GM23338 (cell line): ENCODE measurements around the gene GABRB3. TPM values are rescaled to one million over a fixed set of nuclear protein-coding genes. Genes with fewer than 3 reads are reported as not detected.

ENCODE experiments used
- ATAC-seq: fragments of 200-7000 bp; cut with Tn5 transposase; 3 replicates; pipeline ENCODE4 v1.9.1; 2020
- DNase-seq: peaks from one replicate; pipeline ENCODE4 v3.0.0-alpha.2; 2015; ENCODE audit warnings: low spot score
- H2AFZ ChIP-seq: fragments of 200-600 bp; sonication (generic); 2 replicates; pipeline ENCODE4 v1.8.0; 2016; ENCODE audit warnings: antibody characterized with exemption, mild to moderate bottlenecking, moderate library complexity
- H3F3A ChIP-seq: fragments of 200-600 bp; sonication (generic); replicated peaks from 2 replicates; pipeline ENCODE4 v1.8.0; 2017; ENCODE audit warnings: antibody characterized with exemption, mixed run types, low read depth
- H3K27ac ChIP-seq: fragments of 200-600 bp; sonication (generic); 2 replicates; pipeline ENCODE4 v1.6.1; 2016; ENCODE audit warnings: low read depth
- H3K27me3 ChIP-seq: fragments of 200-600 bp; sonication (generic); 2 replicates; pipeline ENCODE4 v1.8.0; 2016; ENCODE audit warnings: mild to moderate bottlenecking, mixed run types, moderate library complexity; ENCODE audit not compliant: insufficient read depth
- H3K36me3 ChIP-seq: fragments of 200-600 bp; sonication (generic); 2 replicates; pipeline ENCODE4 v1.8.0; 2016; ENCODE audit warnings: mild to moderate bottlenecking; ENCODE audit not compliant: insufficient read depth
- H3K4me1 ChIP-seq: fragments of 200-600 bp; sonication (generic); 2 replicates; pipeline ENCODE4 v1.8.0; 2016; ENCODE audit warnings: mild to moderate bottlenecking, moderate library complexity; ENCODE audit not compliant: insufficient read depth
- H3K4me2 ChIP-seq: fragments of 200-600 bp; sonication (generic); 2 replicates; pipeline ENCODE4 v1.7.1; 2017; ENCODE audit warnings: mixed run types
- H3K4me3 ChIP-seq: fragments of 200-600 bp; sonication (generic); 2 replicates; pipeline ENCODE4 v1.6.1; 2016; ENCODE audit warnings: mixed run types
- H3K79me2 ChIP-seq: fragments of 200-600 bp; sonication (generic); replicated peaks from 2 replicates; pipeline ENCODE4 v1.8.0; 2017; ENCODE audit warnings: mild to moderate bottlenecking; ENCODE audit not compliant: insufficient read depth
- H3K9me2 ChIP-seq: fragments of 200-600 bp; sonication (generic); 2 replicates; pipeline ENCODE4 v1.8.0; 2017; ENCODE audit not compliant: insufficient read depth
- H4K20me1 ChIP-seq: fragments of 200-600 bp; sonication (generic); replicated peaks from 2 replicates; pipeline ENCODE4 v1.8.0; 2017; ENCODE audit warnings: mild to moderate bottlenecking; ENCODE audit not compliant: insufficient read depth
- H3K27ac Mint-ChIP-seq: 2 replicates; pipeline ENCODE4 v1.8.0; 2020; ENCODE audit warnings: inconsistent platforms, mild to moderate bottlenecking, moderate library complexity, mixed read lengths
- H3K27me3 Mint-ChIP-seq: 3 replicates; pipeline ENCODE4 v1.8.0; 2022; ENCODE audit warnings: low read depth, mild to moderate bottlenecking, moderate library complexity, mixed read lengths, inconsistent platforms; ENCODE audit not compliant: insufficient read depth, poor library complexity
- H3K36me3 Mint-ChIP-seq: 3 replicates; pipeline ENCODE4 v1.8.0; 2021; ENCODE audit warnings: low read depth, mild to moderate bottlenecking, inconsistent platforms, moderate library complexity, mixed read lengths
- H3K4me1 Mint-ChIP-seq: 3 replicates; pipeline ENCODE4 v1.8.0; 2020; ENCODE audit warnings: mild to moderate bottlenecking, inconsistent platforms, mixed read lengths
- H3K4me3 Mint-ChIP-seq: 3 replicates; pipeline ENCODE4 v1.8.0; 2021; ENCODE audit warnings: moderate library complexity, mild to moderate bottlenecking, inconsistent platforms, mixed read lengths
- H3K9me3 Mint-ChIP-seq: 3 replicates; pipeline ENCODE4 v1.8.0; 2020; ENCODE audit warnings: moderate library complexity, mild to moderate bottlenecking, inconsistent platforms, mixed read lengths
- CREB1 ChIP-seq: fragments of 250-450 bp; sonication (Bioruptor Pico); IDR thresholded peaks from 2 replicates; pipeline ENCODE4 v1.5.0; 2020; ENCODE audit warnings: low read depth, mild to moderate bottlenecking, moderate library complexity
- REST ChIP-seq: IDR thresholded peaks from one replicate; pipeline ENCODE4 v1.6.1; 2018; ENCODE audit warnings: antibody characterized with exemption; ENCODE audit not compliant: unreplicated experiment
- ZNF462 ChIP-seq: fragments of 250-450 bp; sonication (Bioruptor Pico); IDR thresholded peaks from 2 replicates; pipeline ENCODE4 v1.5.0; 2020; ENCODE audit warnings: mild to moderate bottlenecking, moderate library complexity
- polyA plus RNA-seq: library from polyadenylated mRNA; unstranded; fragments of >200 nt; fragmentation: Nextera tagmentation; extraction: Ambion mirVana; gene quantifications from 2 replicates; pipeline ENCODE4 v1.2.1, GENCODE V29; 2016
- total RNA-seq: library from RNA; depleted of rRNA; stranded (reverse); fragments of >200 nt; shearing (Covaris generic); gene quantifications from 2 replicates; pipeline ENCODE4 v1.2.3, GENCODE V29; 2014

GABRB3 gene
- total and polyA plus RNA-seq, 2 experiments from 2014 or later: 56.5 to 131 TPM

GRCh38 chr15:26711445-26711844 lies 61.4 kb downstream of the GABRB3 start:
- DNase-seq (peak; percentile 47), ATAC-seq (peak; percentile 71)
- no peaks in the 10 kb centered on the region for H3K36me3 ChIP-seq
- no peaks in the 10 kb centered on the region for H3K27me3 ChIP-seq
- Mint-ChIP-seq H3K4me3 (no peak overlapping the region), H3K36me3 (peaks cover 26% of the 10 kb centered on the region), H3K27ac (peak overlapping the region; percentile 10), H3K27me3 (peaks cover 15% of the 10 kb centered on the region), H3K9me3 (no peaks in the 10 kb centered on the region), H3K4me1 (peaks cover 72% of the 10 kb centered on the region)
- peak overlapping the region; percentile 75 for H3K27ac ChIP-seq
- H3K4me1 ChIP-seq: peaks cover 65% of the 10 kb centered on the region
- peaks cover 7% of the 10 kb centered on the region; the same call in 1 of the 2 replicates for H3K9me2 ChIP-seq
- no peak overlapping the region for H3K4me3 ChIP-seq
- no peak for TF ChIP-seq CREB1
- peak; percentile 61; the same call in 1 of the 2 replicates for TF ChIP-seq ZNF462 (CRISPR knock-in tag)
- TF ChIP-seq REST: no peak
- 0 out of 2 replicates have a peak overlapping the region, but pooled peaks have one; percentile 15 for H3K4me2 ChIP-seq
- no peaks in the 10 kb centered on the region for H3F3A ChIP-seq
- peaks cover 16% of the 10 kb centered on the region for H4K20me1 ChIP-seq
- H3K79me2 ChIP-seq: peaks cover 100% of the 10 kb centered on the region
- H2AFZ ChIP-seq: no peak overlapping the region
